Measurements from ENCODE around the gene ELP4.

The ELP4 gene

GRCh38 chr11:31795706-31796498 is 286.3 kb downstream of the ELP4 start:
- no peak for DNase-seq (ENCODE audit: low read depth)
- no peak overlapping the region for H3K4me3 ChIP-seq (ENCODE audit: low read depth, low read length)
- TF ChIP-seq CTCF (IDR thresholded peaks at IDR 0.05; ENCODE audit: control insufficient read depth, extremely low read depth, insufficient read depth): no peak

- TF ChIP-seq CTCF (IDR thresholded peaks at IDR 0.05; ENCODE audit: control insufficient read depth, extremely low read depth, insufficient read depth): no peak
- no peak for DNase-seq (ENCODE audit: low read depth)
- H3K4me3 ChIP-seq (ENCODE audit: low read depth, low read length): no peak overlapping the region
Observed at GRCh38 chr11:31796499-31797189, 287.1 kb downstream of the ELP4 start.

- DNase-seq (ENCODE audit: low read depth): no peak
- no peak for TF ChIP-seq CTCF (IDR thresholded peaks at IDR 0.05; ENCODE audit: control insufficient read depth, extremely low read depth, insufficient read depth)
- no peak overlapping the region for H3K4me3 ChIP-seq (ENCODE audit: low read depth, low read length)
Observed at GRCh38 chr11:31797190-31798056, 287.9 kb downstream of the ELP4 start.

- no peak overlapping the region for H3K4me3 ChIP-seq (ENCODE audit: low read depth, low read length)
- no peak for DNase-seq (ENCODE audit: low read depth)
- no peak for TF ChIP-seq CTCF (IDR thresholded peaks at IDR 0.05; ENCODE audit: control insufficient read depth, extremely low read depth, insufficient read depth)
Observed at GRCh38 chr11:31798057-31798553, 288.5 kb downstream of the ELP4 start.

DNA sequence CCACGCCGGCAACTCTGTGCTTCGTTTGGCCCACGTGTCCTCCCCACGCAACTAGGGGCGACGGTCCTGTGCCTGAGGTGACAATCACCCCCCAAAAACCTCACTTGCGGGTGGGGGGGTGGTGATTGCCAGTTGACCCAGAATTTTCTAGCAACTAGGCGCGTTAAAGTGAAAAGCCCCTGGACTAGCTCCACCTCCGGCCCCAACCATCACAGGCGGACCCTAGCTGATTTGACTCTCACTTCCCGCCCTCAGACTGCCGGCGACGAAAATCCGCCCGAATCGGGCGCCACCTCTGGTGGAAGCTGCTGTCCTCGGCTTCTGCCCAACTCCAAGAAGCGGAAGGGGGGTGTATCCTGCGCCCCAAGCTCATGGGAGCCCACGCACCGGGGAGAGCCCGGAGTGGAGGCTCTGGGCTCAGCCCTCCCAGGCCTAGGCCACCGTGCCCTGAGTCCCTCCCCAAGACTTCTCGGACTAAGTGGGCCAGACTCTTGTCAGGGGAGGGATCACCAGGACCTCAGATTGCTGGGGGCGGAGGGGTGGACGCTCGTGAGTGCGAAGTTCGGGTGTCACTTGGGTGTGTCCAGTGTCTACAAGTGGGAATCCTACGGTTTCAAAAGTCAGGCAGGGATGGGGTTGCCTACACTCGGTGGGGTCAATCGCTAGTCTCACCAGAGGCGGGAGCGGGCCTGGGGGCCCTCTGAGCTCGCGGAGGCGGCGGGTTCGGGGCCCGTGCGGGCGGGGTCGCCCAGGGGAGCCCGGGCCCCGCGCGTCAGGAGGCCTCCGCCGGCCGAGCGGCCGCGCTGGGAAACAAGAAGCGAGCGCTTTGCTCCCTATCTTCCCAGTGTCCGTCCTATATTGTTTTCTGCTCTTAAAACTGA is 289.2 kb downstream of the ELP4 start:
- TF ChIP-seq CTCF (IDR thresholded peaks at IDR 0.05; ENCODE audit: control insufficient read depth, extremely low read depth, insufficient read depth): no peak
- no peak for DNase-seq (ENCODE audit: low read depth)
- H3K4me3 ChIP-seq (ENCODE audit: low read depth, low read length): no peak overlapping the region
